Measurements from ENCODE around the gene BDKRB2. TPM values are rescaled to one million over a fixed set of nuclear protein-coding genes. Genes with fewer than 3 reads are reported as not detected.

The BDKRB2 gene
- total and polyA plus RNA-seq, 2 experiments from 2014 or later = 4.4 to 5.9 TPM

DNA sequence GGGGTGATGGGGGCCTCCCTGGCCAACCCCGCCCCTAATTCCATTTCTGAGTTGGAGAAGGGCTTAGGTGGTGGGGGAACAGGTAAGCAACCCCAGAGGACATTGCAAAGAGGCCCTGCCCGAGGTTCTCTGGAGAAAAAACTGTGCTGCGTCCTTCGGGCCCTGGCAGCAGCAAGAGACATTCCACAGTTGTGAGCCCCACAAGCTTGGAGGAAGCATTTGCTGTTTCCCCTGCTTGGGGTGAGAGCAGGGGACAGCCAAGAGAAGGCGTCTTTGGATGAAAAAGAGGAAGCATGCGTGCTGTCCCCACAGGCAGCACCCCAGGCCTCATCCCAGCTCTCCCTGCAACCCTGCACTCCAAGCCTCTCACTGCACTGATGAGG lies 1.3 kb downstream of the BDKRB2 start:
- WGBS (ENCODE audit: low lambda C conversion rate, missing lambda C conversion rate) = 57% methylated on average over 6 of the region's 6 CpGs
- peaks cover 2% of the 10 kb centered on the region for H3K79me2 ChIP-seq
- no peaks in the 10 kb centered on the region for H3K9me3 ChIP-seq (ENCODE audit: low read depth)
- no peak for DNase-seq (ENCODE audit: low spot score)
- TF ChIP-seq, protein P1, sequence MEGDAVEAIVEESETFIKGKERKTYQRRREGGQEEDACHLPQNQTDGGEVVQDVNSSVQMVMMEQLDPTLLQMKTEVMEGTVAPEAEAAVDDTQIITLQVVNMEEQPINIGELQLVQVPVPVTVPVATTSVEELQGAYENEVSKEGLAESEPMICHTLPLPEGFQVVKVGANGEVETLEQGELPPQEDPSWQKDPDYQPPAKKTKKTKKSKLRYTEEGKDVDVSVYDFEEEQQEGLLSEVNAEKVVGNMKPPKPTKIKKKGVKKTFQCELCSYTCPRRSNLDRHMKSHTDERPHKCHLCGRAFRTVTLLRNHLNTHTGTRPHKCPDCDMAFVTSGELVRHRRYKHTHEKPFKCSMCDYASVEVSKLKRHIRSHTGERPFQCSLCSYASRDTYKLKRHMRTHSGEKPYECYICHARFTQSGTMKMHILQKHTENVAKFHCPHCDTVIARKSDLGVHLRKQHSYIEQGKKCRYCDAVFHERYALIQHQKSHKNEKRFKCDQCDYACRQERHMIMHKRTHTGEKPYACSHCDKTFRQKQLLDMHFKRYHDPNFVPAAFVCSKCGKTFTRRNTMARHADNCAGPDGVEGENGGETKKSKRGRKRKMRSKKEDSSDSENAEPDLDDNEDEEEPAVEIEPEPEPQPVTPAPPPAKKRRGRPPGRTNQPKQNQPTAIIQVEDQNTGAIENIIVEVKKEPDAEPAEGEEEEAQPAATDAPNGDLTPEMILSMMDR (IDR thresholded peaks at IDR 0.05; ENCODE audit: poor library complexity) = no peak
- no peak for TF ChIP-seq EZH2 (IDR thresholded peaks at IDR 0.05; ENCODE audit: borderline replicate concordance)
- no peak for TF ChIP-seq EZH2phosphoT487 (IDR thresholded peaks at IDR 0.05; ENCODE audit: low read depth, severe bottlenecking, unreplicated experiment)
- H3K36me3 ChIP-seq (replicated peaks; ENCODE audit: insufficient read depth, low read depth) = no peaks in the 10 kb centered on the region
- H2AFZ ChIP-seq = no peak overlapping the region
- H3K27me3 ChIP-seq = no peaks in the 10 kb centered on the region
- H3K4me3 ChIP-seq = no peak overlapping the region
- H3K9me2 ChIP-seq (replicated peaks; ENCODE audit: insufficient read depth) = no peaks in the 10 kb centered on the region
- peaks cover 25% of the 10 kb centered on the region for H3K4me1 ChIP-seq (ENCODE audit: insufficient read depth)
- H4K20me1 ChIP-seq (ENCODE audit: insufficient read depth, poor library complexity, severe bottlenecking) = no peaks in the 10 kb centered on the region
- peak overlapping the region; percentile 76 for H3K27ac ChIP-seq
- peak overlapping the region; percentile 83 for H3K4me2 ChIP-seq

DNA sequence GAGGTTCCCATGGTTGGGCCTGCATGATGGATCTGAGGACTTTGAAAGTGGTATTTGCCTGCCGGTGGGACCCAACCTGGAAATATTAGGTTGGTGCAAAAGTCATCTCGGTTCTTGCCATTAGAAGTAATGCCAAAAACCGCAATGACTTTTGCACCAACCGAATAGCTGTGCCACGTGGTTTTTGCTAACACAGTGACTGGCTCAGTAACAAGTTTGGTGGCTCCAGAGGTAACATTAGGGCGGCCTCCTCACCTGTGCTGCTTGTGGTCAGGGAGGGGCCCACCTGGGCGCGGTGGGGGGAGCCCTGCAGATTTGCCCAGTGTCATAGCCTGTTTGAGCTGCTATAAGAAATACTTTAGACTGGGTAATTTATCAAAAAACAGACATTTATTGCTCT lies 1.8 kb downstream of the BDKRB2 start:
- H3K27me3 ChIP-seq = no peaks in the 10 kb centered on the region
- peaks cover 25% of the 10 kb centered on the region for H3K4me1 ChIP-seq (ENCODE audit: insufficient read depth)
- H3K27ac ChIP-seq = peak overlapping the region; percentile 76
- no peaks in the 10 kb centered on the region for H3K9me2 ChIP-seq (replicated peaks; ENCODE audit: insufficient read depth)
- peak overlapping the region; percentile 83 for H3K4me2 ChIP-seq
- H3K36me3 ChIP-seq (replicated peaks; ENCODE audit: insufficient read depth, low read depth) = no peaks in the 10 kb centered on the region
- WGBS (ENCODE audit: low lambda C conversion rate, missing lambda C conversion rate) = 79% methylated on average over 8 of the region's 8 CpGs
- no peak for DNase-seq (ENCODE audit: low spot score)
- H3K9me3 ChIP-seq (ENCODE audit: low read depth) = no peaks in the 10 kb centered on the region
- H3K79me2 ChIP-seq = peaks cover 2% of the 10 kb centered on the region
- no peak overlapping the region for H2AFZ ChIP-seq
- TF ChIP-seq EZH2phosphoT487 (IDR thresholded peaks at IDR 0.05; ENCODE audit: low read depth, severe bottlenecking, unreplicated experiment) (no peak), EZH2 (IDR thresholded peaks at IDR 0.05; ENCODE audit: borderline replicate concordance) (no peak)
- TF ChIP-seq, protein P1 (IDR thresholded peaks at IDR 0.05; ENCODE audit: poor library complexity) = no peak
- H4K20me1 ChIP-seq (ENCODE audit: insufficient read depth, poor library complexity, severe bottlenecking) = no peaks in the 10 kb centered on the region
- no peak overlapping the region for H3K4me3 ChIP-seq

DNA sequence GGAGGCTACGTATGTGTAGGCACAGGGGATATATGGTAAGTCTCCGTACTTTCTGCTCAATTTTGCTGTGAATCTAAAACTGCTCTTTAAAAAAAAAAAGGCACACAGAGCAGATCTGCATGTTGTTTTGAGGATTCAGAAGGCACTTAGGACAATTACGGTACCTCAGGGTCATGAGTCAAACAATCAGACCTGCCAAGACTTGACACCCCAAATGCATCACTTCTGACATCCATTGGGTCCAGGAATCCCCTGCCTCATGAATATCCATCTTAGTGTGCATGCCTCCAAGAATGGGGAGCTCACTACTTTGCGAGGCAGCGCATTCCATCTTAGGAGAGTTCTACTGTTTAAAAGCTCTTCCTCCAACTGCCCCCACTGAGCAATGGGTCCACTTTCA lies 3.0 kb downstream of the BDKRB2 start:
- Histone ChIP-seq H3K4me1 (ENCODE audit: insufficient read depth) (peaks cover 16% of the 10 kb centered on the region), H3K79me2 (peaks cover 2% of the 10 kb centered on the region), H3K27me3 (no peaks in the 10 kb centered on the region), H3K4me2 (no peak overlapping the region), H3K36me3 (replicated peaks; ENCODE audit: insufficient read depth, low read depth) (no peaks in the 10 kb centered on the region), H3K9me2 (replicated peaks; ENCODE audit: insufficient read depth) (no peaks in the 10 kb centered on the region), H3K4me3 (no peak overlapping the region), H4K20me1 (ENCODE audit: insufficient read depth, poor library complexity, severe bottlenecking) (no peaks in the 10 kb centered on the region), H3K9me3 (ENCODE audit: low read depth) (no peaks in the 10 kb centered on the region), H2AFZ (no peak overlapping the region), H3K27ac (no peak overlapping the region)
- TF ChIP-seq, protein P1 (IDR thresholded peaks at IDR 0.05; ENCODE audit: poor library complexity) = no peak
- TF ChIP-seq EZH2phosphoT487 (IDR thresholded peaks at IDR 0.05; ENCODE audit: low read depth, severe bottlenecking, unreplicated experiment) (no peak), EZH2 (IDR thresholded peaks at IDR 0.05; ENCODE audit: borderline replicate concordance) (no peak)
- WGBS (ENCODE audit: low lambda C conversion rate, missing lambda C conversion rate) = 99% methylated on average over 5 of the region's 5 CpGs
- DNase-seq (ENCODE audit: low spot score) = no peak

DNA sequence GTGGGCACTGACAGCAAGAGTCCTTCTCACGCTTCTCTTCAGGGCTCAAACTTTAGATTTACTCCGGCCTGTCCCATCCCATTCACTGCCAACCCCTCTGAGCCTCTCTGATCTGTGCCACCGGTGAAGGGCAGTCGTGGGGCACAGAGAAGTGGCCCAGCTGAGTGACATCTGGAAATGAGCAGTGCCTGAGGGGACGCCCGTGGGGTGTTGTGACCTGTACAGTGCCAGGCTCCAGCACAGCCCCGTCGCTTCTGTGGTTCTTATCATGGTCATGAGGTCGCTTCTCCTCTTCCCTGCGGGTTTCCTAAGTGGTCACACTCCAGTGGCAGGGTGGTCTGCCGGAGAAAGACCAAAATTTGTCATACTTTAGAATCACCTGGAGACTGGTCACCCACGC lies 4.1 kb downstream of the BDKRB2 start:
- Histone ChIP-seq H3K4me3 (no peak overlapping the region), H3K27ac (no peak overlapping the region), H4K20me1 (ENCODE audit: insufficient read depth, poor library complexity, severe bottlenecking) (no peaks in the 10 kb centered on the region), H3K9me2 (replicated peaks; ENCODE audit: insufficient read depth) (no peaks in the 10 kb centered on the region), H3K79me2 (peaks cover 2% of the 10 kb centered on the region), H2AFZ (no peak overlapping the region), H3K4me2 (no peak overlapping the region), H3K27me3 (no peaks in the 10 kb centered on the region), H3K9me3 (ENCODE audit: low read depth) (no peaks in the 10 kb centered on the region), H3K4me1 (ENCODE audit: insufficient read depth) (peaks cover 15% of the 10 kb centered on the region), H3K36me3 (replicated peaks; ENCODE audit: insufficient read depth, low read depth) (no peaks in the 10 kb centered on the region)
- no peak for DNase-seq (ENCODE audit: low spot score)
- TF ChIP-seq EZH2phosphoT487 (IDR thresholded peaks at IDR 0.05; ENCODE audit: low read depth, severe bottlenecking, unreplicated experiment) (no peak), EZH2 (IDR thresholded peaks at IDR 0.05; ENCODE audit: borderline replicate concordance) (no peak)
- TF ChIP-seq, protein P1 (IDR thresholded peaks at IDR 0.05; ENCODE audit: poor library complexity) = no peak
- 92% methylated on average over 12 of the region's 12 CpGs for WGBS (ENCODE audit: low lambda C conversion rate, missing lambda C conversion rate)
